Central memory CD8-positive, alpha-beta T cell (primary cell): Measurements from ENCODE around the gene SGK2.
"Not testable (repeated sequence)": the region's sequence is repeated elsewhere in the genome, so short reads cannot be mapped to it uniquely, and the experiment has no call there.

ENCODE experiments used
- ATAC-seq: fragments of 150-1000 bp; cut with Tn5 transposase; replicated peaks from 2 replicates; pipeline ENCODE4 v1.10.0; 2022; ENCODE audit warnings: mild to moderate bottlenecking, moderate FRiP score, moderate number of reproducible peaks; ENCODE audit not compliant: poor library complexity, severe bottlenecking; ENCODE audit errors: extremely low read depth
- DNase-seq, 2 donors: peaks; one replicate each; pipeline ENCODE4 v3.0.0; 2021; ENCODE audit warnings: low spot score in 2 of 2
- H3K27ac Mint-ChIP-seq: one replicate; pipeline ENCODE4 v1.8.0; 2022; ENCODE audit warnings: low read depth, mild to moderate bottlenecking, moderate library complexity, mixed read lengths
- H3K27me3 Mint-ChIP-seq: one replicate; pipeline ENCODE4 v1.8.0; 2022; ENCODE audit warnings: mixed read lengths
- H3K36me3 Mint-ChIP-seq: one replicate; pipeline ENCODE4 v1.8.0; 2022; ENCODE audit warnings: mild to moderate bottlenecking, moderate library complexity, mixed read lengths; ENCODE audit not compliant: insufficient read depth
- H3K4me1 Mint-ChIP-seq: one replicate; pipeline ENCODE4 v1.8.0; 2022; ENCODE audit warnings: mixed read lengths
- H3K4me3 Mint-ChIP-seq: one replicate; pipeline ENCODE4 v1.8.0; 2022; ENCODE audit warnings: mild to moderate bottlenecking, moderate library complexity, mixed read lengths
- H3K9me3 Mint-ChIP-seq: one replicate; pipeline ENCODE4 v1.8.0; 2022; ENCODE audit warnings: mixed read lengths

SGK2 gene

GRCh38 chr20:43572891-43573290 lies 14.1 kb downstream of the SGK2 start:
- DNase-seq (no peak), ATAC-seq (no peak)
- Mint-ChIP-seq H3K4me3 (no peak overlapping the region), H3K27ac (no peak overlapping the region), H3K4me1 (no peaks in the 10 kb centered on the region), H3K27me3 (no peaks in the 10 kb centered on the region), H3K9me3 (no peaks in the 10 kb centered on the region), H3K36me3 (no peaks in the 10 kb centered on the region)

GRCh38 chr20:43576108-43576507 lies 17.3 kb downstream of the SGK2 start:
- no peaks in the 10 kb centered on the region for H3K4me1 Mint-ChIP-seq
- DNase-seq = no peak
- H3K27me3 Mint-ChIP-seq = no peaks in the 10 kb centered on the region
- no peak for ATAC-seq
- no peak overlapping the region for H3K27ac Mint-ChIP-seq
- no peaks in the 10 kb centered on the region for H3K9me3 Mint-ChIP-seq
- no peak overlapping the region for H3K4me3 Mint-ChIP-seq
- no peaks in the 10 kb centered on the region for H3K36me3 Mint-ChIP-seq

GRCh38 chr20:43579861-43580793 lies 21.3 kb downstream of the SGK2 start:
- Mint-ChIP-seq H3K9me3 (no peaks in the 10 kb centered on the region), H3K4me3 (no peak overlapping the region), H3K4me1 (no peaks in the 10 kb centered on the region), H3K36me3 (no peaks in the 10 kb centered on the region), H3K27ac (no peak overlapping the region), H3K27me3 (no peaks in the 10 kb centered on the region)
- no peak for DNase-seq
- no peak for ATAC-seq

- DNase-seq = no peak
- Mint-ChIP-seq H3K9me3 (no peaks in the 10 kb centered on the region), H3K27ac (no peak overlapping the region), H3K4me3 (no peak overlapping the region), H3K4me1 (no peaks in the 10 kb centered on the region), H3K36me3 (no peaks in the 10 kb centered on the region), H3K27me3 (peaks cover 17% of the 10 kb centered on the region)
- ATAC-seq = no peak
These were observed 24.5 kb downstream of the SGK2 start for GRCh38 chr20:43583133-43583864.

- no peak overlapping the region for H3K4me3 Mint-ChIP-seq
- H3K27me3 Mint-ChIP-seq = peaks cover 17% of the 10 kb centered on the region
- no peaks in the 10 kb centered on the region for H3K36me3 Mint-ChIP-seq
- H3K4me1 Mint-ChIP-seq = no peaks in the 10 kb centered on the region
- ATAC-seq (no peak), DNase-seq (no peak)
- no peaks in the 10 kb centered on the region for H3K9me3 Mint-ChIP-seq
- H3K27ac Mint-ChIP-seq = no peak overlapping the region
These were observed 25.2 kb downstream of the SGK2 start for GRCh38 chr20:43583982-43584432.

- Mint-ChIP-seq H3K9me3 (no peaks in the 10 kb centered on the region), H3K27me3 (peaks cover 17% of the 10 kb centered on the region), H3K27ac (no peak overlapping the region), H3K36me3 (no peaks in the 10 kb centered on the region), H3K4me3 (no peak overlapping the region), H3K4me1 (no peaks in the 10 kb centered on the region)
- DNase-seq (no peak), ATAC-seq (no peak)
These were observed 25.8 kb downstream of the SGK2 start for GRCh38 chr20:43584448-43585136.

GRCh38 chr20:43586641-43587040 lies 27.8 kb downstream of the SGK2 start:
- H3K4me1 Mint-ChIP-seq = peaks cover 20% of the 10 kb centered on the region
- H3K36me3 Mint-ChIP-seq = peaks cover 7% of the 10 kb centered on the region
- H3K27ac Mint-ChIP-seq = no peak overlapping the region

GRCh38 chr20:43588526-43588925 lies 29.7 kb downstream of the SGK2 start:
- not testable (repeated sequence) for ATAC-seq, H3K9me3 Mint-ChIP-seq, H3K4me3 Mint-ChIP-seq, H3K27ac Mint-ChIP-seq, DNase-seq, H3K36me3 Mint-ChIP-seq
- Mint-ChIP-seq H3K4me1 (peaks cover 20% of the 10 kb centered on the region), H3K27me3 (peaks cover 17% of the 10 kb centered on the region)

More at GRCh38 chr20:43586641-43587040, 27.8 kb downstream of the SGK2 start:
- Mint-ChIP-seq H3K9me3 (no peaks in the 10 kb centered on the region), H3K4me3 (no peak overlapping the region), H3K27me3 (peaks cover 17% of the 10 kb centered on the region)
- no peak for ATAC-seq
- DNase-seq = no peak

- H3K4me3 Mint-ChIP-seq = peak overlapping the region; percentile 91
- peak in 1 of 2 donors; percentile 14 for DNase-seq
- peak; percentile 2 for ATAC-seq
- H3K9me3 Mint-ChIP-seq = no peaks in the 10 kb centered on the region
- peaks cover 20% of the 10 kb centered on the region for H3K4me1 Mint-ChIP-seq
- peaks cover 17% of the 10 kb centered on the region for H3K27me3 Mint-ChIP-seq
- peaks cover 13% of the 10 kb centered on the region for H3K36me3 Mint-ChIP-seq
- H3K27ac Mint-ChIP-seq = peak overlapping the region; percentile 91
These were observed 31.2 kb downstream of the SGK2 start for GRCh38 chr20:43590036-43590391.

GRCh38 chr20:43590392-43591303 lies 31.8 kb downstream of the SGK2 start, which contains the start of gene IFT52:
Gene IFT52, plus strand, starts transcription at chr20:43590937. Its CDS starts 3,762 bp downstream, at chr20:43594699.
- Mint-ChIP-seq H3K27me3 (peaks cover 12% of the 10 kb centered on the region), H3K27ac (peak within 1 kb of the TSS; percentile 91), H3K9me3 (no peaks in the 10 kb centered on the region), H3K36me3 (peaks cover 15% of the 10 kb centered on the region), H3K4me3 (peak within 1 kb of the TSS; percentile 91), H3K4me1 (peaks cover 20% of the 10 kb centered on the region)
- ATAC-seq (peak; percentile 99), DNase-seq (peak; percentile 70 to 77)

- not testable (repeated sequence) for H3K4me1 Mint-ChIP-seq, H3K4me3 Mint-ChIP-seq, H3K9me3 Mint-ChIP-seq, H3K27me3 Mint-ChIP-seq, DNase-seq, H3K27ac Mint-ChIP-seq, ATAC-seq
- peaks cover 28% of the 10 kb centered on the region for H3K36me3 Mint-ChIP-seq
These were observed 43.1 kb downstream of the SGK2 start for GRCh38 chr20:43601960-43602359.
